ENCODE measurements around the gene ANKRD37. TPM values are rescaled to one million over a fixed set of nuclear protein-coding genes. Genes with fewer than 3 reads are reported as not detected.

The ANKRD37 gene
- total and polyA plus RNA-seq, 2 of the 8 experiments (the other 6 are each of a cell fraction or from before 2014, with no cell fraction given): 2.8 to 3.4 TPM

DNA sequence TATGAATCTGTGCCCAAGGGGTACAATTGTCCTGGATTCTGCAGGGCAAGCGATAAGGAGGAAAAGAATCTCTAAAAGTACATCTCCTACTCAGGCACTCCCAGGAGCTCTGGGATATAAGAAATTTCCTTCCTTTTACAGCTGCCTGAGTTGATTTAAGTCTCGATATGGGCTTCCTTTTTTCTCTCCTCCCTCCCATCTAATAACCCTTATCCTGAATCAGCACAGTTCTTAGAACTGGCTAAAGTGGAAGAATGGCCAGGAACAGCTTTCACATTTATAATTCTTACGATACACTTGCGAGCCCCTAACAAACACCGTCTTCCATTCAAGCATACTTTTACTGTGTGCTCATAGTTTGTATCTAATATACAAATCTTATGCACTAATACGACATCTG is 22.1 kb upstream of the ANKRD37 start:
- 94% methylated on average over 6 of the region's 6 CpGs; no CpG with 5 or more reads in 1 of the 2 experiments for WGBS, 2 experiments (ENCODE audit: extremely low coverage in 1 of 2, insufficient coverage in 1 of 2, insufficient read length in 1 of 2, insufficient replicate concordance in 2 of 2, low coverage in 1 of 2, low lambda C conversion rate in 2 of 2, missing lambda C conversion rate in 1 of 2)
- no peaks in the 10 kb centered on the region for H4K20me1 ChIP-seq (replicated peaks in 1 of 2; ENCODE audit: control insufficient read depth in 1 of 2, insufficient read depth in 2 of 2, low read length in 2 of 2)
- no peak overlapping the region for H2BK20ac ChIP-seq (ENCODE audit: low read length)
- no peak overlapping the region for H3K4me2 ChIP-seq (ENCODE audit: insufficient read depth in 1 of 2, low read depth in 2 of 2, low read length in 2 of 2)
- peaks cover 0 to 6% (median 0%) of the 10 kb centered on the region in 4 experiments; a peak in 3 of 8 replicates for H3K36me3 ChIP-seq (ENCODE audit: control insufficient read depth in 2 of 4, insufficient read depth in 4 of 4, low read length in 3 of 4)
- no peak overlapping the region for H3K14ac ChIP-seq (ENCODE audit: insufficient read length)
- no peak overlapping the region for H2AK5ac ChIP-seq (ENCODE audit: low read depth, low read length)
- H2BK12ac ChIP-seq (ENCODE audit: low read depth, low read length): no peak overlapping the region
- H3K4me1 ChIP-seq (replicated peaks in 1 of 4; ENCODE audit: control insufficient read depth in 3 of 4, insufficient read depth in 4 of 4, low read length in 3 of 4): peaks cover 0 to 4% (median 3%) of the 10 kb centered on the region in 4 experiments; a peak in 2 of 7 replicates
- no peak overlapping the region for H4K5ac ChIP-seq (ENCODE audit: insufficient read length, low read depth, low read length)
- H3K27ac ChIP-seq (ENCODE audit: low read depth, low read length): no peak overlapping the region
- H3K27me3 ChIP-seq (replicated peaks in 1 of 4; ENCODE audit: control insufficient read depth in 3 of 4, extremely low read depth in 1 of 4, insufficient read depth in 3 of 4, low read length in 3 of 4): no peaks in the 10 kb centered on the region
- no peak overlapping the region for H3K23ac ChIP-seq (ENCODE audit: insufficient read length)
- no peak overlapping the region for H2BK5ac ChIP-seq (ENCODE audit: low read depth, low read length)
- H3K18ac ChIP-seq (ENCODE audit: extremely low read depth, low read length): no peak overlapping the region
- H3K56ac ChIP-seq (replicated peaks; ENCODE audit: insufficient read length, low read depth, low read length): no peak overlapping the region
- no peak overlapping the region for H2AFZ ChIP-seq (ENCODE audit: low read length)
- H4K91ac ChIP-seq (replicated peaks; ENCODE audit: insufficient read length, low read length): no peak overlapping the region
- no peaks in the 10 kb centered on the region for H3K23me2 ChIP-seq (ENCODE audit: low read depth, low read length)
- no peaks in the 10 kb centered on the region for H3K9me3 ChIP-seq (ENCODE audit: insufficient read depth in 2 of 2, low read depth in 1 of 2, low read length in 1 of 2)
- H2BK15ac ChIP-seq (ENCODE audit: low read length): no peak overlapping the region
- no peak overlapping the region for H3K9ac ChIP-seq (replicated peaks in 1 of 4; ENCODE audit: extremely low read depth in 1 of 4, low read depth in 3 of 4, low read length in 3 of 4)
- no peak overlapping the region for H2BK120ac ChIP-seq (replicated peaks; ENCODE audit: low read depth, low read length)
- CTCF ChIA-PET (ENCODE audit: partially characterized antibody): interaction anchor here (1.0 kb wide), 1 partner anchor 318 kb away, joined by 3 read pairs; no protein-coding TSS in a partner anchor
- no peak overlapping the region for H4K8ac ChIP-seq (ENCODE audit: extremely low read depth, insufficient read depth, low read length)
- no peak overlapping the region for H3K4me3 ChIP-seq (ENCODE audit: extremely low read depth in 1 of 4, insufficient read depth in 2 of 4, low read depth in 3 of 4, low read length in 4 of 4)
- no peak for DNase-seq (ENCODE audit: low read depth in 1 of 2, low spot score in 2 of 2)
- FAIRE-seq: no peak
- H3K79me2 ChIP-seq (ENCODE audit: control insufficient read depth in 1 of 2, insufficient read depth in 2 of 2, low read length in 2 of 2): no peaks in the 10 kb centered on the region
- no peak overlapping the region for H3K4ac ChIP-seq (replicated peaks; ENCODE audit: insufficient read length, low read depth, low read length)
- H3K79me1 ChIP-seq (ENCODE audit: low read depth, low read length): no peaks in the 10 kb centered on the region
- POLR2A ChIA-PET (ENCODE audit: partially characterized antibody): interaction anchor here (0.7 to 0.9 kb wide), 3 partner anchors 16 to 70 kb away, joined by 3 read pairs; no protein-coding TSS in a partner anchor
- TF ChIP-seq POLR2AphosphoS5 (IDR thresholded peaks at IDR 0.05; ENCODE audit: low read depth, low read length) (no peak), SRF (IDR thresholded peaks at IDR 0.05; ENCODE audit: low read depth, low read length) (no peak), RBBP5 (IDR thresholded peaks at IDR 0.05; ENCODE audit: borderline replicate concordance, low read depth, low read length) (no peak), JUND (IDR thresholded peaks at IDR 0.05; ENCODE audit: low read length) (no peak), SP1 (IDR thresholded peaks at IDR 0.05; ENCODE audit: low read depth, low read length) (no peak)

All from H1 (cell line).